ENCODE data around the gene EFHB. TPM values are rescaled to one million over a fixed set of nuclear protein-coding genes. Genes with fewer than 3 reads are reported as not detected.

EFHB gene
- polyA plus RNA-seq, 2 of the 4 experiments (the other 2 are of a cell fraction) = 2.1 to 2.7 TPM

- TF ChIP-seq TP53 (CRISPR knock-in tag; IDR thresholded peaks at IDR 0.05) (no peak), CHD2 (IDR thresholded peaks at IDR 0.05; ENCODE audit: low read length, partially characterized antibody) (no peak), HOXB5 (CRISPR knock-in tag; IDR thresholded peaks at IDR 0.05) (no peak), CHD4 (IDR thresholded peaks at IDR 0.05; ENCODE audit: borderline replicate concordance) (no peak)
Observed at GRCh38 chr3:19931767-19932188, 2.2 kb downstream of the EFHB start (continued).

- no peak overlapping the region for H3K4me3 ChIP-seq
- POLR2A ChIA-PET = no interaction called here
- H3K9me3 ChIP-seq = no peaks in the 10 kb centered on the region
- CTCF ChIA-PET = no interaction called here
- TF ChIP-seq HDAC2 (IDR thresholded peaks at IDR 0.05) (no peak), CHD2 (IDR thresholded peaks at IDR 0.05; ENCODE audit: low read length, partially characterized antibody) (no peak), NPAS2 (CRISPR knock-in tag; IDR thresholded peaks at IDR 0.05; ENCODE audit: borderline replicate concordance) (no peak), RFX5 (IDR thresholded peaks at IDR 0.05) (no peak)
- no peak for FAIRE-seq
- H3K4me1 ChIP-seq = peaks cover 12% of the 10 kb centered on the region; the same call in 2 of the 3 replicates
- no peak for ATAC-seq
- WGBS (ENCODE audit: missing lambda C conversion rate) = 98% methylated on average over 2 of the region's 2 CpGs
- H3K27ac ChIP-seq = peak overlapping the region in 1 of 2 experiments; percentile 22; a peak in 1 of 6 replicates
- DNase-seq (ENCODE audit: low read depth in 1 of 2, low spot score in 1 of 2) = no peak
- H3K4me2 ChIP-seq = no peak overlapping the region
Observed at GRCh38 chr3:19931180-19931692, 2.8 kb downstream of the EFHB start.

GRCh38 chr3:19920401-19921080 lies 13.5 kb downstream of the EFHB start:
- ChIA-PET POLR2A (no interaction called here), CTCF (no interaction called here)
- FAIRE-seq (no peak), ATAC-seq (peak in 1 of 2 experiments; percentile 44; a peak in 2 of 6 replicates), DNase-seq (ENCODE audit: low read depth in 1 of 2, low spot score in 1 of 2) (peak in 1 of 2 experiments; percentile 19)
- peak overlapping the region; percentile 59 for H3K4me2 ChIP-seq
- peak overlapping the region; percentile 55 to 80; a peak in 5 of 6 replicates for H3K27ac ChIP-seq
- WGBS (ENCODE audit: missing lambda C conversion rate) = 18% methylated on average over 4 of the region's 4 CpGs
- no peak overlapping the region for H3K4me3 ChIP-seq
- no peak for TF ChIP-seq EP300 (IDR thresholded peaks at IDR 0.05)
- TF ChIP-seq USF2 (IDR thresholded peaks at IDR 0.05) = no peak
- TF ChIP-seq RCOR1 (IDR thresholded peaks at IDR 0.05; ENCODE audit: low read depth, low read length) = no peak
- TF ChIP-seq CEBPB (IDR thresholded peaks at IDR 0.05) = no peak
- TF ChIP-seq MAFK (IDR thresholded peaks at IDR 0.05; ENCODE audit: partially characterized antibody) = no peak
- TF ChIP-seq CHD2 (IDR thresholded peaks at IDR 0.05; ENCODE audit: low read length, partially characterized antibody) = no peak
- TF ChIP-seq CHD4 (IDR thresholded peaks at IDR 0.05; ENCODE audit: borderline replicate concordance) = no peak
- no peak for TF ChIP-seq ZC3H11A (IDR thresholded peaks at IDR 0.05)
- TF ChIP-seq SREBF2 (IDR thresholded peaks at IDR 0.05) = no peak
- no peak for TF ChIP-seq HOXA7 (CRISPR knock-in tag; IDR thresholded peaks at IDR 0.05)
- no peak for TF ChIP-seq TFCP2L1 (CRISPR knock-in tag; IDR thresholded peaks at IDR 0.05)
- TF ChIP-seq POLR2A (IDR thresholded peaks at IDR 0.05; ENCODE audit: low read length) = no peak
- H3K4me1 ChIP-seq = peaks cover 21% of the 10 kb centered on the region
- H3K9me3 ChIP-seq = no peaks in the 10 kb centered on the region

- Histone ChIP-seq H3K27ac (no peak overlapping the region), H3K4me3 (no peak overlapping the region), H3K4me2 (no peak overlapping the region), H3K4me1 (peaks cover 21% of the 10 kb centered on the region), H3K9me3 (0 out of 3 replicates have a peak, but pooled peaks cover 3% of the 10 kb centered on the region)
- no peak for FAIRE-seq
- no peak for ATAC-seq
- DNase-seq (ENCODE audit: low read depth in 1 of 2, low spot score in 1 of 2) = no peak
- ChIA-PET POLR2A (no interaction called here), CTCF (no interaction called here)
- WGBS (ENCODE audit: missing lambda C conversion rate) = 88% methylated on average over 1 of the region's 1 CpG
- TF ChIP-seq CBX8 (IDR thresholded peaks at IDR 0.05) (no peak), SREBF2 (IDR thresholded peaks at IDR 0.05) (no peak), BHLHE40 (IDR thresholded peaks at IDR 0.05; ENCODE audit: low read depth, low read length) (no peak), KDM5A (IDR thresholded peaks at IDR 0.05) (no peak), CEBPB (IDR thresholded peaks at IDR 0.05) (no peak), HOXA7 (CRISPR knock-in tag; IDR thresholded peaks at IDR 0.05) (no peak), HEYL (CRISPR knock-in tag; IDR thresholded peaks at IDR 0.05) (no peak), ZNF302 (CRISPR knock-in tag; IDR thresholded peaks at IDR 0.05) (no peak), ATOH8 (CRISPR knock-in tag; IDR thresholded peaks at IDR 0.05; ENCODE audit: low read depth) (no peak), EP300 (IDR thresholded peaks at IDR 0.05) (no peak), FOSL2 (IDR thresholded peaks at IDR 0.05) (no peak), FOSL2 (CRISPR knock-in tag; IDR thresholded peaks at IDR 0.05) (no peak), SMC3 (IDR thresholded peaks at IDR 0.05) (no peak), ZSCAN20 (CRISPR knock-in tag; IDR thresholded peaks at IDR 0.05) (no peak), ELK1 (IDR thresholded peaks at IDR 0.05; ENCODE audit: low read depth, low read length) (no peak), POLR2A (IDR thresholded peaks at IDR 0.05; ENCODE audit: low read length) (no peak), CTCF (IDR thresholded peaks at IDR 0.05) (no peak), MAX (IDR thresholded peaks at IDR 0.05) (no peak)
Observed at GRCh38 chr3:19917167-19917566, 16.9 kb downstream of the EFHB start.
